GM19328 (cell line): Measurements from ENCODE around the gene ELP1.
"Not testable (repeated sequence)": the region's sequence is repeated elsewhere in the genome, so short reads cannot be mapped to it uniquely, and the experiment has no call there.

Source experiments
- ATAC-seq: cut with Tn5 transposase; IDR thresholded peaks from one replicate; pipeline ENCODE4 v1.9.1; 2021; ENCODE audit warnings: mild to moderate bottlenecking, moderate library complexity; ENCODE audit not compliant: unreplicated experiment

The ELP1 gene

GRCh38 chr9:108928386-108928785, 5.5 kb downstream of the ELP1 start:
- ATAC-seq = no peak

GRCh38 chr9:108924466-108924865, 9.5 kb downstream of the ELP1 start:
- no peak for ATAC-seq

GRCh38 chr9:108921200-108921599, 12.7 kb downstream of the ELP1 start:
- no peak for ATAC-seq

GRCh38 chr9:108920401-108920800, 13.5 kb downstream of the ELP1 start:
- not testable (repeated sequence) for ATAC-seq

GRCh38 chr9:108919517-108919916, 14.4 kb downstream of the ELP1 start:
- ATAC-seq = no peak

- ATAC-seq = no peak
Observed at GRCh38 chr9:108913391-108913790, 20.5 kb downstream of the ELP1 start.

GRCh38 chr9:108911820-108912219, 22.1 kb downstream of the ELP1 start:
- no peak for ATAC-seq

GRCh38 chr9:108910914-108911313, 23.0 kb downstream of the ELP1 start:
- ATAC-seq = no peak

GRCh38 chr9:108910402-108910801, 23.5 kb downstream of the ELP1 start:
- no peak for ATAC-seq

GRCh38 chr9:108905494-108905893, 28.4 kb downstream of the ELP1 start:
- ATAC-seq = no peak

GRCh38 chr9:108904161-108904560, 29.8 kb downstream of the ELP1 start:
- no peak for ATAC-seq

- no peak for ATAC-seq
Observed at GRCh38 chr9:108903420-108904103, 30.4 kb downstream of the ELP1 start.

- no peak for ATAC-seq
Observed at GRCh38 chr9:108900176-108900575, 33.7 kb downstream of the ELP1 start.

GRCh38 chr9:108899023-108899695, 34.8 kb downstream of the ELP1 start:
- not testable (repeated sequence) for ATAC-seq

GRCh38 chr9:108897324-108898096, 36.4 kb downstream of the ELP1 start:
- ATAC-seq = no peak

GRCh38 chr9:108894225-108894997, 39.5 kb downstream of the ELP1 start:
- ATAC-seq = no peak

- no peak for ATAC-seq
Observed at GRCh38 chr9:108889649-108890067, 44.3 kb downstream of the ELP1 start.

- not testable (repeated sequence) for ATAC-seq
Observed at GRCh38 chr9:108886594-108887271, 47.2 kb downstream of the ELP1 start.

GRCh38 chr9:108885643-108886348, 48.1 kb downstream of the ELP1 start:
- ATAC-seq = peak; percentile 97

- ATAC-seq = no peak
Observed at GRCh38 chr9:108884701-108885100, 49.2 kb downstream of the ELP1 start.
